ENCODE results near the gene VTN. TPM values are rescaled to one million over a fixed set of nuclear protein-coding genes. Genes with fewer than 3 reads are reported as not detected.
A peak's percentile ranks its signal among the peaks of the same experiment; 100 is the strongest.

The VTN gene
- total RNA-seq, 4 donors from 2014 or later: 0.33 to 0.39 TPM; not detected in 2

- no peaks in the 10 kb centered on the region for H3K4me1 ChIP-seq
- intact Hi-C loops (cut with DNase I): no loop called here
- DNase-seq: no peak
- TF ChIP-seq, protein P1, sequence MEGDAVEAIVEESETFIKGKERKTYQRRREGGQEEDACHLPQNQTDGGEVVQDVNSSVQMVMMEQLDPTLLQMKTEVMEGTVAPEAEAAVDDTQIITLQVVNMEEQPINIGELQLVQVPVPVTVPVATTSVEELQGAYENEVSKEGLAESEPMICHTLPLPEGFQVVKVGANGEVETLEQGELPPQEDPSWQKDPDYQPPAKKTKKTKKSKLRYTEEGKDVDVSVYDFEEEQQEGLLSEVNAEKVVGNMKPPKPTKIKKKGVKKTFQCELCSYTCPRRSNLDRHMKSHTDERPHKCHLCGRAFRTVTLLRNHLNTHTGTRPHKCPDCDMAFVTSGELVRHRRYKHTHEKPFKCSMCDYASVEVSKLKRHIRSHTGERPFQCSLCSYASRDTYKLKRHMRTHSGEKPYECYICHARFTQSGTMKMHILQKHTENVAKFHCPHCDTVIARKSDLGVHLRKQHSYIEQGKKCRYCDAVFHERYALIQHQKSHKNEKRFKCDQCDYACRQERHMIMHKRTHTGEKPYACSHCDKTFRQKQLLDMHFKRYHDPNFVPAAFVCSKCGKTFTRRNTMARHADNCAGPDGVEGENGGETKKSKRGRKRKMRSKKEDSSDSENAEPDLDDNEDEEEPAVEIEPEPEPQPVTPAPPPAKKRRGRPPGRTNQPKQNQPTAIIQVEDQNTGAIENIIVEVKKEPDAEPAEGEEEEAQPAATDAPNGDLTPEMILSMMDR (IDR thresholded peaks at IDR 0.05): no peak
- TF ChIP-seq POLR2A (IDR thresholded peaks at IDR 0.05): no peak
- H3K36me3 ChIP-seq: peaks cover 35 to 40% of the 10 kb centered on the region in 2 donors
- H3K27ac ChIP-seq: no peak overlapping the region
- H3K4me3 ChIP-seq (replicated peaks in 1 of 3): no peak overlapping the region
- H3K27me3 ChIP-seq: no peaks in the 10 kb centered on the region
- H3K9me3 ChIP-seq: no peaks in the 10 kb centered on the region
- 89 to 97% methylated on average over 5 to 8 of the region's 8 CpGs for WGBS, 2 donors
Measured at GRCh38 chr17:28363776-28364650, 6.1 kb downstream of the VTN start.

GRCh38 chr17:28363186-28363585, 6.9 kb downstream of the VTN start:
- 83 to 90% methylated on average over 5 of the region's 5 CpGs for WGBS, 2 donors
- Histone ChIP-seq H3K27ac (no peak overlapping the region), H3K4me1 (peaks cover 3 to 4% of the 10 kb centered on the region in 2 donors), H3K27me3 (no peaks in the 10 kb centered on the region), H3K36me3 (peaks cover 35 to 40% of the 10 kb centered on the region in 2 donors), H3K4me3 (replicated peaks in 1 of 3) (no peak overlapping the region), H3K9me3 (no peaks in the 10 kb centered on the region)
- intact Hi-C loops (cut with DNase I): no loop called here
- TF ChIP-seq, protein P1 (IDR thresholded peaks at IDR 0.05): no peak
- TF ChIP-seq POLR2A (IDR thresholded peaks at IDR 0.05): no peak
- DNase-seq: no peak

- 3 to 4% methylated on average over 4 of the region's 4 CpGs for WGBS, 2 donors
Measured at GRCh38 chr17:28357901-28358197, 12.3 kb downstream of the VTN start.

DNA sequence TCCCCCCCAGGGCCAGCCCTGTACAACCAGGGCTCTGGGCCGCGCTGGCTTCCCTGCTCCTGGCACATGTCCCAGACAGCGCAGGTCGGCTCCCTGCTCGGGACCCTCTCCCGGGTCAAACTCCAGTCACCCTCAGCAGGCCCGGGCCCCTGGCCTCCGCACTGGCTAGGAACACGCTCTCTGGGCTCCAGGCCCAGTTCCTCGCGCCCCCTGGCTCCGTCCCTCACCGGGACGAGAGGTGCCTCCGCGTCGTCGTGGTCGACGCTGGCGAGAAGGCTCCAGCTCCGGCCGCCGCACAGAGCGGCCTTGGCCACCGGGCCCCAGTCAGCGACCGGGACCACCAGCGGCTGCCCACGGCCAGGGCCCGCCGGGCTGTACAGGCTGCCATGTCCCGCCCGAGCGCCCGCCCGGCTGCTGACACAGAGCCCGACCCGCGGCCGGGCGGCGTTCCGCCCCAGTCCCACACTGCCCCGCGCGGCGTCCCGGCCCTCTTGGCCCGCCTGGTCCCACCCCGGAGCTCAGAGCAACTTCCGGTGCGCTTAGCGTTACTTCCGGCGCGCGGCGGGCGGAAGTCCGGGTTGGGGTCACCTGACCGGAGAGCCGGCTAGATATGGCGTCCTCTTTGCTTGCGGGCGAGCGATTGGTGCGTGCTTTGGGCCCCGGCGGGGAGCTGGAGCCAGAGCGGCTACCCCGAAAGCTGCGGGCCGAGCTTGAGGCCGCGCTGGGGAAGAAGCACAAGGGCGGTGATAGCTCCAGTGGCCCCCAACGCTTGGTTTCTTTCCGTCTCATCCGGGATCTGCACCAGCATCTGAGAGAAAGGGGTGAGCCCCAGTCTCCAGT, 12.8 kb downstream of the VTN start, which contains the start of gene POLDIP2:
POLDIP2 (minus strand) TSS at position 467 of the 840 bp plus-strand sequence; CDS start at position 388, 79 bp downstream.
- Histone ChIP-seq H3K4me3 (replicated peaks in 1 of 3) (peak within 1 kb of the TSS; percentile 88 to 94 (median 92)), H3K27ac (peak within 1 kb of the TSS; percentile 63 to 83 (median 71)), H3K9me3 (no peaks in the 10 kb centered on the region), H3K27me3 (no peaks in the 10 kb centered on the region), H3K36me3 (peaks cover 46 to 60% of the 10 kb centered on the region in 2 donors), H3K4me1 (peaks cover 15 to 21% of the 10 kb centered on the region in 2 donors)
- WGBS, 2 donors: 0% methylated on average over 5 to 7 of the region's 80 CpGs
- TF ChIP-seq, protein P1 (IDR thresholded peaks at IDR 0.05): peak in 1 of 6 experiments; percentile 4
- TF ChIP-seq POLR2A (IDR thresholded peaks at IDR 0.05): peak; percentile 40 to 86
- intact Hi-C loops (cut with DNase I): no loop called here
- peak; percentile 94 to 95 for DNase-seq

More at GRCh38 chr17:28357901-28358197, 12.3 kb downstream of the VTN start:
- Histone ChIP-seq H3K27me3 (no peaks in the 10 kb centered on the region), H3K4me3 (replicated peaks in 1 of 3) (peak overlapping the region; percentile 88 to 94 (median 92)), H3K36me3 (peaks cover 43 to 59% of the 10 kb centered on the region in 2 donors), H3K4me1 (peaks cover 15 to 21% of the 10 kb centered on the region in 2 donors), H3K27ac (peak overlapping the region in 1 of 3 donors; percentile 83), H3K9me3 (no peaks in the 10 kb centered on the region)
- intact Hi-C loops (cut with DNase I): no loop called here
- TF ChIP-seq POLR2A (IDR thresholded peaks at IDR 0.05): no peak
- TF ChIP-seq, protein P1 (IDR thresholded peaks at IDR 0.05): no peak
- DNase-seq: no peak

Measured in thyroid gland (tissue), 4 donors.